Fibroblast of lung (primary cell): ENCODE results near the gene SPOCK1. TPM values are rescaled to one million over a fixed set of nuclear protein-coding genes. Genes with fewer than 3 reads are reported as not detected.

Experiments used
- DNase-seq, 2 donors: peaks; one replicate each; pipeline versions ENCODE4 v3.0.0 to v3.0.0-alpha.2; 2010; ENCODE audit warnings: low read depth in 2 of 2
- H2AFZ ChIP-seq: 2 replicates; pipeline ENCODE4 v1.5.1; 2012; ENCODE audit warnings: low read length, control low read depth, inconsistent platforms
- H3K27ac ChIP-seq: 2 replicates; pipeline ENCODE4 v1.5.1; 2011; ENCODE audit warnings: low read length, control low read depth; ENCODE audit not compliant: insufficient read depth
- H3K27me3 ChIP-seq: 2 replicates; pipeline ENCODE4 v1.5.1; 2011; ENCODE audit warnings: mild to moderate bottlenecking, low read length; ENCODE audit not compliant: control insufficient read depth, insufficient read depth
- H3K36me3 ChIP-seq: 2 replicates; pipeline ENCODE4 v1.5.1; 2011; ENCODE audit warnings: low read length; ENCODE audit not compliant: control insufficient read depth, insufficient read depth
- H3K4me1 ChIP-seq: 2 replicates; pipeline ENCODE4 v1.5.1; 2011; ENCODE audit warnings: low read length; ENCODE audit not compliant: control insufficient read depth, insufficient read depth; ENCODE audit errors: extremely low read depth
- H3K4me2 ChIP-seq: 2 replicates; pipeline ENCODE4 v1.5.1; 2011; ENCODE audit warnings: low read length, control low read depth; ENCODE audit not compliant: insufficient read depth; ENCODE audit errors: extremely low read depth
- H3K4me3 ChIP-seq, 4 experiments: fragments of 200-600 bp in 1 of 4; sonication (generic) in 1 of 4; replicated peaks in 1 of 4; 2 replicates each; pipeline ENCODE4 v1.5.1; 2011 to 2016; ENCODE audit warnings: low read length in 4 of 4, low read depth in 3 of 4, mild to moderate bottlenecking in 3 of 4, control low read depth in 2 of 4, inconsistent platforms in 1 of 4, mixed read lengths in 1 of 4; ENCODE audit not compliant: insufficient read depth in 1 of 4; ENCODE audit errors: control extremely low read depth in 1 of 4
- H3K79me2 ChIP-seq: 2 replicates; pipeline ENCODE4 v1.5.1; 2012; ENCODE audit warnings: mild to moderate bottlenecking, low read length, inconsistent platforms; ENCODE audit not compliant: control insufficient read depth, insufficient read depth
- H3K9ac ChIP-seq: 2 replicates; pipeline ENCODE4 v1.5.1; 2011; ENCODE audit warnings: mild to moderate bottlenecking, low read length, control low read depth; ENCODE audit not compliant: insufficient read depth
- H3K9me3 ChIP-seq: 2 replicates; pipeline ENCODE4 v1.5.1; 2012; ENCODE audit warnings: low read depth, low read length; ENCODE audit not compliant: control insufficient read depth, insufficient read depth
- H4K20me1 ChIP-seq: 2 replicates; pipeline ENCODE4 v1.5.1; 2011; ENCODE audit warnings: low read length; ENCODE audit not compliant: control insufficient read depth, insufficient read depth; ENCODE audit errors: extremely low read depth
- EZH2 ChIP-seq: IDR thresholded peaks from 2 replicates; pipeline ENCODE4 v1.5.1; 2012; ENCODE audit warnings: low read length, control low read depth, mild to moderate bottlenecking; ENCODE audit errors: missing control alignments
- polyA plus RNA-seq, 2 donors: library from polyadenylated mRNA; depleted of rRNA in 1 of 2; stranded (reverse) in 1 of 2; unstranded in 1 of 2; fragments of >200 nt; gene quantifications; 2 replicates each; pipeline ENCODE4 v1.2.1, GENCODE V29; 2011 to 2012; ENCODE audit warnings: missing spikeins in 1 of 2
- total RNA-seq: library from RNA; depleted of rRNA; stranded (reverse); fragments of >200 nt; gene quantifications from 2 replicates; pipeline ENCODE4 v1.2.1, GENCODE V29; 2014
- TF ChIP-seq, protein P1 (sequence below), 2 donors: IDR thresholded peaks in 1 of 2; conservative IDR thresholded peaks in 1 of 2; 1 replicate in 1 of 2; 2 replicates in 1 of 2; pipeline ENCODE4 v1.5.1; 2011 to 2012; ENCODE audit warnings: low read length in 2 of 2, control low read depth in 1 of 2, inconsistent platforms in 1 of 2, low read depth in 1 of 2, mild to moderate bottlenecking in 1 of 2

Gene SPOCK1
- total and polyA plus RNA-seq, 2 donors (not counting 1 experiment from before 2014, with no cell fraction given): 11.1 to 34.9 TPM

DNA sequence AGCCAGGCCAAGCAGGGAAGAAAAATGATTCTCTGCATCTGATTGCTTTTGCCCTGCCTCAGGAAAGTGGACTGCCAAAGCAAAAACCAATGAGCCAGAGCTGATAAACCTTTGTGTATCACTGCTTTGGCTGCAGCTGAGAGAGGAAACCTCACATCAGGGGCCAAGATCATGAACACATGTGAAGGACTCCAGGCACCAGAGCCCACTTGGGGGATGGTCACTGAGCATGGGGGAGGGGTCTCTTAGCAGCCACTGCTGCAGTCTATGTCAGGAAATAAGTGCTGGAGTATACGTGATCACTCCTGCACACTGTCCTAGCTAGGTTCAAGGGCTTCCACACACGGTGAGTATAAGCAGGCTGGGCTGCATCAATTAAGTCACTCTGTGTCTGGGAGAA, 229.9 kb downstream of the SPOCK1 start:
- H3K4me3 ChIP-seq: no peak overlapping the region
- H4K20me1 ChIP-seq: no peaks in the 10 kb centered on the region
- no peak overlapping the region for H3K4me2 ChIP-seq
- H3K4me1 ChIP-seq: peaks cover 2% of the 10 kb centered on the region
- H3K9me3 ChIP-seq: no peaks in the 10 kb centered on the region
- no peaks in the 10 kb centered on the region for H3K79me2 ChIP-seq
- no peak overlapping the region for H3K9ac ChIP-seq
- H2AFZ ChIP-seq: no peak overlapping the region
- TF ChIP-seq EZH2: no peak
- TF ChIP-seq, protein P1, sequence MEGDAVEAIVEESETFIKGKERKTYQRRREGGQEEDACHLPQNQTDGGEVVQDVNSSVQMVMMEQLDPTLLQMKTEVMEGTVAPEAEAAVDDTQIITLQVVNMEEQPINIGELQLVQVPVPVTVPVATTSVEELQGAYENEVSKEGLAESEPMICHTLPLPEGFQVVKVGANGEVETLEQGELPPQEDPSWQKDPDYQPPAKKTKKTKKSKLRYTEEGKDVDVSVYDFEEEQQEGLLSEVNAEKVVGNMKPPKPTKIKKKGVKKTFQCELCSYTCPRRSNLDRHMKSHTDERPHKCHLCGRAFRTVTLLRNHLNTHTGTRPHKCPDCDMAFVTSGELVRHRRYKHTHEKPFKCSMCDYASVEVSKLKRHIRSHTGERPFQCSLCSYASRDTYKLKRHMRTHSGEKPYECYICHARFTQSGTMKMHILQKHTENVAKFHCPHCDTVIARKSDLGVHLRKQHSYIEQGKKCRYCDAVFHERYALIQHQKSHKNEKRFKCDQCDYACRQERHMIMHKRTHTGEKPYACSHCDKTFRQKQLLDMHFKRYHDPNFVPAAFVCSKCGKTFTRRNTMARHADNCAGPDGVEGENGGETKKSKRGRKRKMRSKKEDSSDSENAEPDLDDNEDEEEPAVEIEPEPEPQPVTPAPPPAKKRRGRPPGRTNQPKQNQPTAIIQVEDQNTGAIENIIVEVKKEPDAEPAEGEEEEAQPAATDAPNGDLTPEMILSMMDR (conservative IDR thresholded peaks at IDR 0.05 in 1 of 2, IDR thresholded peaks at IDR 0.05 in 1 of 2; ENCODE audit: low read depth in 1 of 2, low read length in 2 of 2): no peak
- H3K27ac ChIP-seq: no peak overlapping the region
- no peaks in the 10 kb centered on the region for H3K36me3 ChIP-seq
- DNase-seq: no peak
- H3K27me3 ChIP-seq: no peaks in the 10 kb centered on the region

DNA sequence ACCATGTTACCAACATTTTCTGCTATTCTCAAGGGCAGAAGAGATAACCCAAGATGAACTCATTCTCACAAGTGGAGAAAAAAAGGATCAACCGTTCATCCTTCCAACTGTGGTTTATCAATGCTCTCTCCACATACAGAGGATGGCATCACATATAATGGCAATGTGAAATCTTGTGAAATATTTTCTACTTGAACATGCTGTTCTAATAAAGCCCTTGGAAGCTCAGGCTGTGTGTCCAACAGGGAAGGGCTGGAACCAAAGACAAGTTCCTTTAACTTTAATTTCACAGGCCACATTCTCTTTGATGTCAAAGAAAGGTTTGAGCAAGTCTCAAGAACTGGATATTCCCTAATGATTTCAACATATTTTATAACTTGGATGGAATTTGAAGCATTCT, 230.5 kb downstream of the SPOCK1 start:
- Histone ChIP-seq H3K27me3 (no peaks in the 10 kb centered on the region), H4K20me1 (no peaks in the 10 kb centered on the region), H3K79me2 (no peaks in the 10 kb centered on the region), H3K4me1 (peaks cover 2% of the 10 kb centered on the region), H3K4me2 (no peak overlapping the region), H3K9me3 (no peaks in the 10 kb centered on the region), H3K36me3 (no peaks in the 10 kb centered on the region), H3K27ac (no peak overlapping the region), H3K9ac (no peak overlapping the region), H2AFZ (no peak overlapping the region), H3K4me3 (no peak overlapping the region)
- TF ChIP-seq, protein P1 (conservative IDR thresholded peaks at IDR 0.05 in 1 of 2, IDR thresholded peaks at IDR 0.05 in 1 of 2; ENCODE audit: low read depth in 1 of 2, low read length in 2 of 2): no peak
- no peak for TF ChIP-seq EZH2
- no peak for DNase-seq

DNA sequence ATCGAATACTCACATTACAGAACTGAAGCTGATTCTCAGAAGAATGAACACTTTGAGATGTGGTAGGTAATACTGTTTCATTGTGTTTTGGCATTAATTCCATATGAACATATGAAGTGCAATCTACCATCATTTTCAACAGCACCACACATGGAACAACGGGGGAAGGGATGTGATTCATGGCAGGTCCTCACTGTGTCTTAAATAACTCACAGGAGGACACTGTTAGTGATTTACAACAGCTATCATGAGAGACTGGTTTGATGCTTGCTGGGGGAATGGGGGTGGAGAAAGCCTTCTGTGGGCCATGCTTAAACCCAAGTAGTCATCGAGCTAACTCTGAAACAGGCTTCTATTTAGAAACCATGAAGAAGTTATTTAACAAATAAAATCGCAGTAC, 232.9 kb downstream of the SPOCK1 start:
- no peaks in the 10 kb centered on the region for H3K27me3 ChIP-seq
- no peaks in the 10 kb centered on the region for H3K36me3 ChIP-seq

More for the DNA sequence above, 232.9 kb downstream of the SPOCK1 start:
- no peaks in the 10 kb centered on the region for H4K20me1 ChIP-seq
- no peaks in the 10 kb centered on the region for H3K79me2 ChIP-seq
- H3K9me3 ChIP-seq: no peaks in the 10 kb centered on the region
- H3K9ac ChIP-seq: no peak overlapping the region
- no peak overlapping the region for H3K27ac ChIP-seq
- no peak overlapping the region for H3K4me3 ChIP-seq
- TF ChIP-seq, protein P1 (conservative IDR thresholded peaks at IDR 0.05 in 1 of 2, IDR thresholded peaks at IDR 0.05 in 1 of 2; ENCODE audit: low read depth in 1 of 2, low read length in 2 of 2): no peak
- no peak overlapping the region for H2AFZ ChIP-seq
- DNase-seq: no peak
- no peak overlapping the region for H3K4me2 ChIP-seq
- peaks cover 2% of the 10 kb centered on the region for H3K4me1 ChIP-seq
